ENCODE measurements around the gene SEC22C. TPM values are rescaled to one million over a fixed set of nuclear protein-coding genes. Genes with fewer than 3 reads are reported as not detected.
A peak's percentile ranks its signal among the peaks of the same experiment; 100 is the strongest.

SEC22C gene
- total and polyA plus RNA-seq, 5 donors from 2014 or later, result 40.9 to 72.0 (median 53.4) TPM

- H3K36me3 ChIP-seq (ENCODE audit: control insufficient read depth, insufficient read depth, low read length), result no peaks in the 10 kb centered on the region
- peak overlapping the region in 2 of 4 donors; percentile 13 to 46 for H3K4me3 Mint-ChIP-seq
- H3K4me3 ChIP-seq (ENCODE audit: low read depth, low read length), result no peak overlapping the region
- peaks cover 11% of the 10 kb centered on the region for H3K36me3 Mint-ChIP-seq
- peaks cover 8% of the 10 kb centered on the region for H3K27me3 Mint-ChIP-seq
- no peak overlapping the region for H3K27ac ChIP-seq (ENCODE audit: insufficient read depth, low read length, poor library complexity, severe bottlenecking)
- ATAC-seq (ENCODE audit: low read depth in 2 of 2) (no peak), DNase-seq (no peak)
- H3K27ac Mint-ChIP-seq, result peak overlapping the region; percentile 55 to 72 (median 65)
- peaks cover 10 to 62% (median 31%) of the 10 kb centered on the region in 4 donors for H3K4me1 Mint-ChIP-seq
- peaks cover 12% of the 10 kb centered on the region for H3K4me1 ChIP-seq (ENCODE audit: control insufficient read depth, insufficient read depth, low read length, poor library complexity, severe bottlenecking)
- no peaks in the 10 kb centered on the region for H3K9me3 ChIP-seq (ENCODE audit: control insufficient read depth in 2 of 2, low read length in 2 of 2)
- no peaks in the 10 kb centered on the region for H3K27me3 ChIP-seq (ENCODE audit: control insufficient read depth, insufficient read depth, low read length)
- H3K9me3 Mint-ChIP-seq, result peaks cover 0 to 1% (median 0%) of the 10 kb centered on the region in 7 donors
Observed at GRCh38 chr3:42508562-42508961, 73.2 kb downstream of the SEC22C start.

DNA sequence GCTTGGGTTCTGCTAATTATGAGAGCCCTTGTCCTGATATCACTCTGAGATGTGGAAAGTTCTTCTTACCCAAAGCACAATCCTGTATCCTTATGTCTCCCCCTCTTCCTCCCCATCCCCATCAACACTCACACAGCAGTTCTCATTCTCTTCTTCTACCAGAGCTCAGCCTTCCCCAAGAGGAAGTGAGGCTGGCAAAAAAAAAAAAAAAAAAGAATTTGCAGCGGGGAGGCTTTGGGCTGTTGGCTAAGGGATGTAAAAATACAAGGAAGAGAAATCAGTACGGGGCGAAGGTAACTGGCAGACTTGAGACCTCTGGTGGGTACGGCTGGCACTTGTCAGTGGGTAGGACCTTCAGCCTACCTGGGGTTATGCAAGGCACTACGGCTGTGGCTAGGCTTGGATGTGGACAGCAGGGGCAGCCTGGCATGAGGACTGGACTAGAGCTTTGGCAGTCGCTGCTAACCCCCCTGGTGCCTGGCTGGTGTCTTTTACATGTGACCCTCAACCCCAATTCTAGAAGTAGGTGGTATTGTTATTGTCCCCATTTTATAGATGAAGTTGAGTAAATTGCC lies 73.9 kb downstream of the SEC22C start:
- DNase-seq (no peak), ATAC-seq (ENCODE audit: low read depth in 2 of 2) (no peak)
- Mint-ChIP-seq H3K4me1 (peaks cover 10 to 69% (median 37%) of the 10 kb centered on the region in 4 donors), H3K27ac (peak overlapping the region; percentile 12 to 86 (median 86)), H3K36me3 (peaks cover 5% of the 10 kb centered on the region), H3K27me3 (peaks cover 15% of the 10 kb centered on the region), H3K4me3 (peak overlapping the region in 3 of 4 donors; percentile 36 to 60 (median 49)), H3K9me3 (peaks cover 0 to 1% (median 0%) of the 10 kb centered on the region in 7 donors)
- Histone ChIP-seq H3K9me3 (ENCODE audit: control insufficient read depth in 2 of 2, low read length in 2 of 2) (no peaks in the 10 kb centered on the region), H3K36me3 (ENCODE audit: control insufficient read depth, insufficient read depth, low read length) (no peaks in the 10 kb centered on the region), H3K4me3 (ENCODE audit: low read depth, low read length) (no peak overlapping the region), H3K27ac (ENCODE audit: insufficient read depth, low read length, poor library complexity, severe bottlenecking) (no peak overlapping the region), H3K27me3 (ENCODE audit: control insufficient read depth, insufficient read depth, low read length) (no peaks in the 10 kb centered on the region), H3K4me1 (ENCODE audit: control insufficient read depth, insufficient read depth, low read length, poor library complexity, severe bottlenecking) (peaks cover 16% of the 10 kb centered on the region)

- Histone ChIP-seq H3K27ac (ENCODE audit: insufficient read depth, low read length, poor library complexity, severe bottlenecking) (no peak overlapping the region), H3K36me3 (ENCODE audit: control insufficient read depth, insufficient read depth, low read length) (no peaks in the 10 kb centered on the region), H3K4me1 (ENCODE audit: control insufficient read depth, insufficient read depth, low read length, poor library complexity, severe bottlenecking) (peaks cover 20% of the 10 kb centered on the region), H3K27me3 (ENCODE audit: control insufficient read depth, insufficient read depth, low read length) (no peaks in the 10 kb centered on the region), H3K4me3 (ENCODE audit: low read depth, low read length) (no peak overlapping the region), H3K9me3 (ENCODE audit: control insufficient read depth in 2 of 2, low read length in 2 of 2) (no peaks in the 10 kb centered on the region)
- Mint-ChIP-seq H3K4me3 (peak overlapping the region; percentile 36 to 60 (median 48)), H3K36me3 (peaks cover 5% of the 10 kb centered on the region), H3K27ac (peak overlapping the region; percentile 20 to 86 (median 86)), H3K9me3 (peaks cover 0 to 1% (median 0%) of the 10 kb centered on the region in 7 donors), H3K27me3 (peaks cover 17% of the 10 kb centered on the region), H3K4me1 (peaks cover 10 to 71% (median 38%) of the 10 kb centered on the region in 4 donors)
- DNase-seq (peak in 1 of 3 donors; percentile 55), ATAC-seq (ENCODE audit: low read depth in 2 of 2) (no peak)
Observed at GRCh38 chr3:42507252-42507651, 74.5 kb downstream of the SEC22C start.

- H3K27ac ChIP-seq (ENCODE audit: insufficient read depth, low read length, poor library complexity, severe bottlenecking), result no peak overlapping the region
- H3K4me3 ChIP-seq (ENCODE audit: low read depth, low read length), result no peak overlapping the region
- no peaks in the 10 kb centered on the region for H3K27me3 ChIP-seq (ENCODE audit: control insufficient read depth, insufficient read depth, low read length)
- no peaks in the 10 kb centered on the region for H3K36me3 ChIP-seq (ENCODE audit: control insufficient read depth, insufficient read depth, low read length)
- peaks cover 10 to 76% (median 42%) of the 10 kb centered on the region in 4 donors for H3K4me1 Mint-ChIP-seq
- peaks cover 29% of the 10 kb centered on the region for H3K4me1 ChIP-seq (ENCODE audit: control insufficient read depth, insufficient read depth, low read length, poor library complexity, severe bottlenecking)
- peaks cover 0 to 1% (median 0%) of the 10 kb centered on the region in 7 donors for H3K9me3 Mint-ChIP-seq
- H3K9me3 ChIP-seq (ENCODE audit: control insufficient read depth in 2 of 2, low read length in 2 of 2), result no peaks in the 10 kb centered on the region
- peaks cover 29% of the 10 kb centered on the region for H3K27me3 Mint-ChIP-seq
- no peak for ATAC-seq (ENCODE audit: low read depth in 2 of 2)
- DNase-seq, result no peak
- H3K4me3 Mint-ChIP-seq, result peak overlapping the region in 2 of 4 donors; percentile 21 to 60
- peaks cover 5% of the 10 kb centered on the region for H3K36me3 Mint-ChIP-seq
- peak overlapping the region in 2 of 3 donors; percentile 83 to 86 for H3K27ac Mint-ChIP-seq
Observed at GRCh38 chr3:42505849-42506410, 75.8 kb downstream of the SEC22C start.

- no peak overlapping the region for H3K4me3 ChIP-seq (ENCODE audit: low read depth, low read length)
- DNase-seq, result no peak
- no peaks in the 10 kb centered on the region for H3K9me3 ChIP-seq (ENCODE audit: control insufficient read depth in 2 of 2, low read length in 2 of 2)
- Mint-ChIP-seq H3K4me1 (peaks cover 10 to 77% (median 43%) of the 10 kb centered on the region in 4 donors), H3K9me3 (peaks cover 0 to 1% (median 0%) of the 10 kb centered on the region in 7 donors), H3K36me3 (peaks cover 5% of the 10 kb centered on the region), H3K27me3 (peaks cover 35% of the 10 kb centered on the region), H3K4me3 (peak overlapping the region in 1 of 4 donors; percentile 35), H3K27ac (peak overlapping the region in 1 of 3 donors; percentile 83)
- H3K36me3 ChIP-seq (ENCODE audit: control insufficient read depth, insufficient read depth, low read length), result no peaks in the 10 kb centered on the region
- H3K27ac ChIP-seq (ENCODE audit: insufficient read depth, low read length, poor library complexity, severe bottlenecking), result no peak overlapping the region
- ATAC-seq (ENCODE audit: low read depth in 2 of 2), result no peak
- peaks cover 29% of the 10 kb centered on the region for H3K4me1 ChIP-seq (ENCODE audit: control insufficient read depth, insufficient read depth, low read length, poor library complexity, severe bottlenecking)
- peaks cover 3% of the 10 kb centered on the region for H3K27me3 ChIP-seq (ENCODE audit: control insufficient read depth, insufficient read depth, low read length)
Observed at GRCh38 chr3:42505128-42505848, 76.5 kb downstream of the SEC22C start.

DNA sequence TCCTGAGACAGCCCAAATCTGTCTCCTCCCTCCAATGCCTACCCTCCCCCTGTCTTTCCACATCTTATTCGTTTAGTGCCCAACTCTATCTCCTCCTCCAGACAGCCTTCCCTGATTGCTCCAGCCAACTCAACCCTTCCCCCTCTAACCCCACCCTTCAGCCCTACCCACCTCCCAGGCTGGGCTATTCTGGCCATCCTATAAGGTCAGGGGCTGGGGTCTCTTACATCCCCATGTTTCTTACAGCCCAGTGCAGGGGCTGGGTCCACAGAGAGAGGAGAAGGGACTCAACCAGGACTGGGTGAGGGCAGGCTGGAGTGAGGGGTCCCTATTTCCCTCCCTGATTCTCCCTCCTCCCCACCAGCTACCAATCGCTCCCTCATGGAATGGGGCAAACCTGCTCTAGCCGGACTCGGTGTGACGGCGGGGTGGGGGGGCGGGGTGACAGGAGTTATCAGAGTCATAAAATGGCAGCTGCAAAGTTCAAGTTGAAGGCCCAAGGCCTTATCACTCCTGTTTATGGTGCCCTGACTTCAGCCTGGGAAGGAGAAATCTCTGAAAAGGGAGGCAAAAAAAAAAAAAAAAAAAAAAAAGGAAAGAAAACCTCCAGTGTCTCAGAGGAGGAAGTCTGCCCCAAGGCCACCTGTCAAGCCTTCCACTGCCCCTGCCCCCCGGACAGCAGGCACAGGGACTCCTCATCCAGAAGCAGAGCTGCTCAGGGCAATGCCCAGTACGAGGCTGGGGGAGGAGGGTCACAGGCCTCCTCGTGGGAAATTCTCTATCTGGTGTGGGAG lies 77.2 kb downstream of the SEC22C start:
- Histone ChIP-seq H3K4me1 (ENCODE audit: control insufficient read depth, insufficient read depth, low read length, poor library complexity, severe bottlenecking) (peaks cover 29% of the 10 kb centered on the region), H3K27me3 (ENCODE audit: control insufficient read depth, insufficient read depth, low read length) (peaks cover 3% of the 10 kb centered on the region), H3K36me3 (ENCODE audit: control insufficient read depth, insufficient read depth, low read length) (no peaks in the 10 kb centered on the region), H3K9me3 (ENCODE audit: control insufficient read depth in 2 of 2, low read length in 2 of 2) (no peaks in the 10 kb centered on the region), H3K4me3 (ENCODE audit: low read depth, low read length) (no peak overlapping the region), H3K27ac (ENCODE audit: insufficient read depth, low read length, poor library complexity, severe bottlenecking) (no peak overlapping the region)
- H3K27me3 Mint-ChIP-seq, result peaks cover 38% of the 10 kb centered on the region
- ATAC-seq (ENCODE audit: low read depth in 2 of 2), result no peak
- H3K27ac Mint-ChIP-seq, result peak overlapping the region in 1 of 3 donors; percentile 51
- no peaks in the 10 kb centered on the region for H3K9me3 Mint-ChIP-seq
- peak overlapping the region; percentile 78 to 92 (median 82) for H3K4me3 Mint-ChIP-seq
- H3K36me3 Mint-ChIP-seq, result no peaks in the 10 kb centered on the region
- no peak for DNase-seq
- peaks cover 10 to 73% (median 41%) of the 10 kb centered on the region in 4 donors for H3K4me1 Mint-ChIP-seq

- Histone ChIP-seq H3K36me3 (ENCODE audit: control insufficient read depth, insufficient read depth, low read length) (no peaks in the 10 kb centered on the region), H3K27me3 (ENCODE audit: control insufficient read depth, insufficient read depth, low read length) (peaks cover 3% of the 10 kb centered on the region), H3K9me3 (ENCODE audit: control insufficient read depth in 2 of 2, low read length in 2 of 2) (no peaks in the 10 kb centered on the region), H3K27ac (ENCODE audit: insufficient read depth, low read length, poor library complexity, severe bottlenecking) (no peak overlapping the region), H3K4me1 (ENCODE audit: control insufficient read depth, insufficient read depth, low read length, poor library complexity, severe bottlenecking) (peaks cover 29% of the 10 kb centered on the region), H3K4me3 (ENCODE audit: low read depth, low read length) (no peak overlapping the region)
- peak overlapping the region; percentile 51 to 92 (median 90) for H3K27ac Mint-ChIP-seq
- ATAC-seq (ENCODE audit: low read depth in 2 of 2), result no peak
- peak overlapping the region; percentile 78 to 92 (median 82) for H3K4me3 Mint-ChIP-seq
- no peaks in the 10 kb centered on the region for H3K9me3 Mint-ChIP-seq
- peaks cover 42% of the 10 kb centered on the region for H3K27me3 Mint-ChIP-seq
- H3K4me1 Mint-ChIP-seq, result peaks cover 10 to 68% (median 38%) of the 10 kb centered on the region in 4 donors
- no peaks in the 10 kb centered on the region for H3K36me3 Mint-ChIP-seq
- no peak for DNase-seq
Observed at GRCh38 chr3:42503957-42504333, 77.8 kb downstream of the SEC22C start.

All from CD4-positive, CD25-positive, alpha-beta regulatory T cell (primary cell).